Non-pigmented ciliary epithelial cell (primary cell): ENCODE results near the gene PTPN9.
"Not testable (repeated sequence)": the region's sequence is repeated elsewhere in the genome, so short reads cannot be mapped to it uniquely, and the experiment has no call there.

Experiments used
- DNase-seq: peaks from one replicate; pipeline ENCODE4 v3.0.0-alpha.2; 2010; ENCODE audit warnings: low read depth

The PTPN9 gene

GRCh38 chr15:75582943-75583342 is 3.8 kb upstream of the PTPN9 start:
- DNase-seq: not testable (repeated sequence)

DNA sequence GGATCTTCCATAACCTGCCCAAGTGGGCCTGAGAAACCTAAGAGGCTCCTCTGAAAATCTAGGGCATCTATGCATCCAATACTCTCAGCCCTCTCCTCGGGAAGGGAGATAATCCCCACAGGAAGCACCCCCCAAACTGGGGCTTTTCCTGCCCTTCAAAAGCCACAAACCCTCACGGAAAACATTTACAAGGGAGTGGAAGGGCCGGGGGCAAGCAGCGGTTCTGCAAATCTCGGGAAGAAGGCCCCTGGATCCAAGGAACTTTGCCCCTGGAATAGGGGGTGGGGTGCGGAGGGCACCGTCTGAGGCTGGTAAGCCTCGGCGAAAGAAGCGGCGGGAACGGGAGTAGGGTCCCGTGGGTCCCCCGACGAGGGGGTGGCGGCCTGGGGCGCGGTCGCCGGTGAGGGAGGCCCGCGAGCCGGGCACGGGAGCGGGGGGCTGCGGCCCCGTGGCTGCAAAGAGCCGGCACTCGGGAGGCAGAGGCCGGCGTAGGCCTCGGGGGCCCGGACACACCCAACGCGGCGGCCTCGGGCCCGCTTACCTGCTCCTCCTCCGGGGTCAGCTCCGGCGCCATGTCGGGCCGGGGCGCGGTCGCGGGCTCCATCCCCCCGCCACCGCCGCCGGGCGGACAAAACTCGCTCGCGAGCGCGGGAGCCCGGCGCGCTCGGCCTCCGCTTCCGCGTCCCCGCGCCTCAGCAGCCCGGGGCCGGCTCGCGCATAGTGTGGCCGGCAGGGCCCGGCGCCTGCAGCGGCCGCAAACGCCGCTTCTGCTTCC is 755 bp downstream of the PTPN9 start:
- no peak for DNase-seq

- no peak for DNase-seq
These were observed 1.5 kb downstream of the PTPN9 start for GRCh38 chr15:75577401-75578172.

- DNase-seq: no peak
These were observed 5.3 kb downstream of the PTPN9 start for GRCh38 chr15:75573648-75574384.

DNA sequence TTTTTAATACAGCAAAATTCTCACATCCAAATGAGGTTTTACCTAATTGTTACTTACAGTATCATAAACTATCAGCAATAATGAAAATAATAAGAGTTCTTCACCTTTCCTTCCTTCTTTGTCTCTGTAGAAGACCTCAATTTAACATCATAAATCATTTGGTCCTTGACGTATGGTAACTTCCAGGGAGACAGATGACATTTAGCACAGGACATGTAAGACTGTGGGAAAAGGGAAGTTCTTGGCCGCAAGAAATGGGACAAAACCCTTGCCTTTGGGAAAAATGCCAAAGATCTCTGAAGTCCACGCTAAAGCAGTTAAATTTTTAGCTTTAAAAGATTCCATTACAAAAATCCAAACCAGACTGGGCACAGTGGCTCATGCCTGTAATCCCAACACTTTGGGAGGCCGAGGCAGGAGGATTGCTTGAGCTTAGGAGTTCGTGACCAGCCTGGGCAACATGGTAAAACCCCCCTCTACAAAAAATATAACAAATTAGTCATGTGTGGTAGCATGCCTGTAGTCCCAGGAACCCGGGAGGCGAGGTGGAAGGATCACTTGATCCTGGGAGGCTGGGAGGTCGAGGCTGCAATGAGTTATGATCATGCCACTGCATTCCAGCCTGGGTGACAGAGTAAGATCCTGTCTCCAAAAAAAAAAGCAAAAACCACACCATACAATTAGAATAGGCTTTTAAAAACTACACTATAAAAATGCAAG is 8.8 kb downstream of the PTPN9 start:
- DNase-seq: no peak

- DNase-seq: no peak
These were observed 13.8 kb downstream of the PTPN9 start for GRCh38 chr15:75565062-75565970.

- DNase-seq: no peak
These were observed 17.2 kb downstream of the PTPN9 start for GRCh38 chr15:75561888-75562287.

GRCh38 chr15:75559360-75559759 is 19.8 kb downstream of the PTPN9 start:
- not testable (repeated sequence) for DNase-seq

GRCh38 chr15:75558955-75559354 is 20.2 kb downstream of the PTPN9 start:
- DNase-seq: not testable (repeated sequence)

GRCh38 chr15:75554717-75555116 is 24.4 kb downstream of the PTPN9 start:
- DNase-seq: no peak

- DNase-seq: no peak
These were observed 25.5 kb downstream of the PTPN9 start for GRCh38 chr15:75553659-75554058.

DNA sequence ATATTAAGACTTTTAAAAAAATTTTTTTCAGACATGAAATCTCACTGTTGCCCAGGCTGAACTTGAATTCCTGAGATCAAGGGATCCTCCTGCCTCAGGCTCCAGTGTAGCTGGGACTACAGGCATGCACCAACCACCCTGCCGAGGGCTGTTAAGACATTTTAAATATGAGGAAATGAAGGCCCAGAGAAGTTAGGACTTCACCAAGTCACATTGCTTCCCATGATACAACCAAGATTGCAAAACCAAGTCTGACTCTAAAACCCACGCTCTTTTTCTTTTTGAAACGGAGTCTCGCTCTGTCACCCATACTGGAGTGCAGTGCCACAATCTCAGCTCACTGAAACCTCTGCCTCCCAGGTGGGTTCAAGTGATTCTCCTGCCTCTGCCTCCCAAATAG is 28.0 kb downstream of the PTPN9 start:
- DNase-seq: no peak

GRCh38 chr15:75545064-75545463 is 34.1 kb downstream of the PTPN9 start:
- no peak for DNase-seq

DNA sequence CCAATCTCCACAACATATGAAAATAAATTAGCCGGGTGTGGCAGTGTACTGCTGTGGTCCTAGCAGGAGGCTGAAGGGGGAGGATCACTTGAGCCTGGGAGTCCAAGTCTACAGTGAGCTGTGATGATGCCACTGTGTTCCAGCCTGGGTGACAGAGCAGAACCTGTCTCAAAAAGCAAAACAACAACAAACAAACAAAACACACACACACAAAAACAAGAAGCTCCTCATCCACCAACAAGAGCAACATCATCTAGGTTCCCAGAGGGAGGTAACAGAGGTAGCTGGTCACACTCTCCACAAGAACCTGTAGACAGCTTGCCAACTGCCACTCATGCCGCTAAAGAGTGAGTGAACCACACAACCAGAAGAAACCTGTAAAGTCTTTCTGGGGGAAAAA is 34.8 kb downstream of the PTPN9 start:
- no peak for DNase-seq

DNA sequence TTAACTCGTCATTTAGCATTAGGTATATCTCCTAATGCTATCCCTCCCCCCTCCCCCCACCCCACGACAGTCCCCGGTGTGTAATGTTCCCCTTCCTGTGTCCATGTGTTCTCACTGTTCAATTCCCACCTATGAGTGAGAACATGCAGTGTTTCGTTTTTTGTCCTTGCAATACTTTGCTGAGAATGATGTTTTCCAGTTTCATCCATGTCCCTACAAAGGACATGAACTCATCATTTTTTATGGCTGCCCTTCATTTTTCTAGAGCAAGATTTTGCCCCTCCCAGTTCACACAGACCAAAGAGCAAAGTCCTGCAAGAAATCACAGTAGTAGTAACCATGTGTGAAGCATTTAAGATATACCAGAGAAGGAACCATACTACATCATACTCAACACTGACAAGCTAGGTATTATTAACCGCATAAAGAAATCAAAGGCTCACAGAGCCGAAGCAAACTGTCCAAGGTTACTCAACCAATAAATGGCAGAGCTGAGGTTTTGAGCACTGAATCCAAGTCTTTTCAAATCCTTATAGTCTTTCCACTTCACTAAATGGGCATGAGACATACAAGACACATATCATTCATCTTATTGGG is 36.1 kb downstream of the PTPN9 start:
- DNase-seq: not testable (repeated sequence)

DNA sequence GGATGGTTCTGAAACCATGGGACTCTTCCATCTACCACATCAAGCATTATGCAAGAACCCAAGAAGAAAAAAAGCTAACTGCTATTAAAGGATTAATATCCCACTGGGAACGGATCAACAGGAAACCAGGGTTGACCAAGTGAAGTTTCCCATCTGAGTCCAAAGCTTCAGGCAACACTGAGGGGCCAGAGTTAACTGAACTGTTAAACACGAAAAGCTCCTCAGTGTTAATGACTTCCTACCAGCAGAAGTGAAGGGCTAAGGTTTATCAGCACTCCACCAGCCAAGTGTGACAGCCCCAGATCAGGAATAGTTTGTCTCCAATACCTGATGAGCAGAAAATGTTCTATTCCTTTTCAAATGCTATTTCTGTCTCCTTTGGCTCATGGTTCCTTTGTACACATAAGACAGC is 36.7 kb downstream of the PTPN9 start:
- DNase-seq: no peak

DNA sequence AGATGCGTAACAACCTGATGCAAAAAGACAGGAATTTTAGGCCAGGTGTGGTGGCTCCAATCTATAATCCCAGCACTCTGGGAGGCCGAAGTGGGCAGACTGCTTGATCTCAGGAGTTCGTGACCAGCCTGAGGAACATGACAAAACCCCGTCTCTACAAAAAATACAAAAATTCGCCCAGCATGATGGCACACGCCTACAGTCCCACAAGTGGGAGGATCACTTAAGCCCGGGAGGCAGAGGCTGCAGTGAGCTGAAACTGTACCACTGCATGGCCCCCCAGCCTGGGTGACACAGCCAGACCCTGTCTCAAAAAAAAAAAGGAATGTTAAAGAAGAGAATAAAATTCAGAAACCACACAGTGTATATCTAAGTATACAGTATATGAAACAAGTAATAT is 40.7 kb downstream of the PTPN9 start:
- DNase-seq: no peak

- no peak for DNase-seq
These were observed 45.2 kb downstream of the PTPN9 start for GRCh38 chr15:75533945-75534344.

DNA sequence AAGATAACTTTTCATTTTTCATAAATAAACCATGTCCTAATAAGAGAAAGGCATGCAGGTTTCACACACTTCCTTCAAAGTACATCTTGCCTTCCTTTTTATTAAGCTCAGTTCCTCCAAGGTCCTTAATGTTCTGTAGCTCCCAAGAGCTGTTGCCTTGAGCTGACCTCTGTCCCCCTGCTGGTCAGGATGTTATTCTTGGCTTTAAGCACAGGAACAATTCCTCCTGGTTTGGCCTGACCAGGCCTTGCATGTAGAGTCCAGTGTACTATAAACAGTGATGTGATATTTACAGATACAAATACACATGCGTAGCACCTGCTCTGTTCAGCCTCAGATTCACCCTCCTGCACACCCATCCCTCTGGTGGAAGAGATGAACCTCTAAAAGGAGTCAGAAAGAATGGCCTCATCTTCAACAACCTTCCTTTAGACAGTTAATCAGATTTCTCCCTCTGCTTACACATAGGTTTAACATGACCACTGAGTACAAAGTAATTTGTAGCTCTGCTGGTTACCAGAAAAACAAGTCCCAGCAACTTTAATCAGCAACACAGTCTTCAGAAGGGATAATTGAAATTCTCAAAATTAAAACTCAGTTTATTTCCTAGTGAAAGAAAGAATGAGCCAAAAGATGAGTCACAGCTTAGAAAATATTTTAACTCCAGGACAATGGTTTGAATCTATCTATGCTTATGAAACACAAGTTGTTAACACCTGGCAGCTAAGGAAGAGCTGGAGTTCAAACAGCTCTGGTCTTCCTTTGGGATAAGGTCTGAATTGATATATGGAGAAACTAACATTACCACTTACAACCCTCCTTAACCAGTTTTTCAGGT is 46.5 kb downstream of the PTPN9 start:
- peak; percentile 49 for DNase-seq

DNA sequence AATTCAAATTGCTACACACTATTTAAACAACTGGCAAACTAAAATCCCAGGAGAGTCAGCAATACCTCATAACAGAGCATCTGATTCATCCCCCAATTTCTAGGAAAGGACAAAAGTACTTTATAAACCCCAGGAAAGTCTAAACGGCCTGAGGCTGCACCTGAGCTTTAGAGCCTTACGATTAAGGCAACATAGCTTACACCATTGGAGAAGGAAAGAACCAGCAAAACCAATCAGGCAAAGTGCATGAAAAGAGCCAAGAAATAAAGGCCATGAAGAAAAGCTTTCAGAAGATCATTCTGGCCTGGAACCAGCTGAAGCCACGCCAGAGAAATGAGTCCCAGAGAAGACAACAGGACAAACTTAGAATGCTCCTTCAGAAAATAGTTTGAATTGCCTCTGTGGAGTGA is 48.1 kb downstream of the PTPN9 start:
- no peak for DNase-seq
